NCI-H128 (cell line): ENCODE data around the gene SNTG2.

Source experiments
- DNase-seq: peaks from one replicate; lab custom pipeline; 2025; ENCODE audit not compliant: unreplicated experiment; lab: John Stamatoyannopoulos, UW

The SNTG2 gene

DNA sequence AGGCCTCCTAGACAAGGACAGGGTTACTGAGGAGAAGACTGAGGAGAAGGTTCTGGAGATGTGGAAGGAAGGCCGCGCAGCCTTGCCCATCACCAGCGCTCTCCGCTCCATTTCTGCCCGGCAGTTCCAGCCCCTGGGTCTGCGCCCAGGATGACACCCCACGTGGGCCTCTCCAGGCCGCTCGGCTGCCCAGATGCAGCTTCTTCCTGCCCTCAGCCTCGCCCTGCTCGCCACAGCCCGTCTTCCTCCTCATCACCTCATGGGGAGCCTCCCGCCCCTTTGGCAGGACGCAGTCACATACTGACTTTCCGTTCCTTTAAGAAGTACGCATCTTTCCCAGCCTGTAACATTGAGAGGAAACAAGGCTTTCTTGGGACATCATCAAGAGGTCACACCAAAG is 37.1 kb downstream of the SNTG2 start:
- no peak for DNase-seq

DNA sequence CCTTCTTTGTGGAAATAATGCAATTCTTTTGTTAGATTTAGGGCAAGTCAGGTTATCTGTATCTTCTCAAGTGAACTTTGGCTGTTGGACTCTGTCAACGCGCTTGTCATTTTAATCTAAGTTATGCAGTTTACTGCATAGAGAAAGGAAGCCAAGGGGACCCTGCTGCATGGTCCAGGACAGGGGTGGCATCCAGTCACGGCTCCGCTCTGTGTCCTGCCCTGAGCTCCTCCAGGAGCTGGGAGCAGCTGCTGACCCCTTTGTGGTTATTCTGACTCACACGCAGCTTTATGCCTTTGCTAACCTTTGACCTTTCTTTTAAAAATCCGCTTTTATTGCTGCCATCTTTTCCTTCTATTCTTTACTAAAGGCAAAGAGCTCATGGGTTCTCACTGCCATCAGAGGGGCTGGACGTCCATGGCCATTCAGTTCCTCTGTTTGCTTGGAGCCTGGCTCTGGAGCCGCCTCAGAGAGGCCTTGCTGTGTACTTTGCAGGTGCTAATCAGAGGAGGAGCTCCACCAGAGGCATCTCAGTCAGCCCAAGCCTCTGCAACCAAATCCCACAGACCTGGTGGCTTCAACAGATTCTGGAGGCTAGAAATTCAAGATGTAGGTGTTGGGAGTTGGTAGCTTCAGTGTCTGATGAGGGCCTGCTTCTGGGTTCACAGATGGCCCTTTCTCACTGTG is 39.3 kb downstream of the SNTG2 start:
- no peak for DNase-seq

GRCh38 chr2:990970-991369 is 40.3 kb downstream of the SNTG2 start:
- DNase-seq = no peak

GRCh38 chr2:1002350-1002749 is 51.7 kb downstream of the SNTG2 start:
- DNase-seq = no peak

GRCh38 chr2:1004398-1004797 is 53.7 kb downstream of the SNTG2 start:
- DNase-seq = no peak

- peak; percentile 23 for DNase-seq
These were observed 59.8 kb downstream of the SNTG2 start for GRCh38 chr2:1010415-1010930.

- no peak for DNase-seq
These were observed 60.4 kb downstream of the SNTG2 start for GRCh38 chr2:1011006-1011405.

- no peak for DNase-seq
These were observed 61.3 kb downstream of the SNTG2 start for GRCh38 chr2:1011985-1012384.

DNA sequence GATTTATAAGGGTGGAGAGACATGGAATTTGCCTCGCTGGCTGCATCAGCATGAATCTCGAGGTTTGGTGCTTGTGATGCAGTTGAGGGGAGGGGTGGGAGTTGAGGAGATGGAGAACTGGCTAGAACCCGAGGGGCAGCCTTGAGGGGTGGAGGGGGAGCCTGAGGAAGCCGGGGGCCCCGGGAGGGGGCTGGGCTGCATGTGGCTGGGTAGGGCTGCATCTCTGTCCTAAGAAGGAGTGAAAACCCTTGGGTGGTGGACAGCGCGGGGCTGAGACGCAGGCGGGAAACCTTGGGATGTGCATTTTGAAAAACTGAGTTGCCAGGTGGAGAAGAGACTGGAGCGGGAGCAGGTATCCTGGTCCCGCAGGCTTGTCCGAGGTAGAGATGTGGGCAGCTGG is 64.2 kb downstream of the SNTG2 start:
- DNase-seq = no peak

GRCh38 chr2:1016500-1016899 is 65.9 kb downstream of the SNTG2 start:
- no peak for DNase-seq

- DNase-seq = no peak
These were observed 67.2 kb downstream of the SNTG2 start for GRCh38 chr2:1017827-1018226.

DNA sequence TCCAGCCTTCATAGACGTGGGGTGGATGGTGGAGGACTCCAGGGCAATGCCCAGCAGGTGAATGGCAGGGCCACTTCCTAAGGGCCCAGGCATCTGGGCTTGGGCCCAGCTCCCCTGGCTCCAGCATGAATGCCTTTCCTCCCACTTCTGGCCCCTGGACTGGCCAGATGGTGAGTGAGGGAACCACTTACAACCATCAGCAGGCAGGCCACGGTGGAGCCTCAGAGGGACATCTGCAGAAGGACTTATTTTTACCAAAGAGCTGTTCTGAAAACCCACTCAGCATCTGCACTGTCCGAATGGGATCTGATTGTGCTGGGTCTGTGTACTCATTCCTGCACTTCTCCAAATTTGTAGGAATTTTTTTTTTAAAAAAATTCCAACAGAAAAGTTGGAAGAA is 69.6 kb downstream of the SNTG2 start:
- no peak for DNase-seq

- DNase-seq = no peak
These were observed 71.5 kb downstream of the SNTG2 start for GRCh38 chr2:1022178-1022577.

DNA sequence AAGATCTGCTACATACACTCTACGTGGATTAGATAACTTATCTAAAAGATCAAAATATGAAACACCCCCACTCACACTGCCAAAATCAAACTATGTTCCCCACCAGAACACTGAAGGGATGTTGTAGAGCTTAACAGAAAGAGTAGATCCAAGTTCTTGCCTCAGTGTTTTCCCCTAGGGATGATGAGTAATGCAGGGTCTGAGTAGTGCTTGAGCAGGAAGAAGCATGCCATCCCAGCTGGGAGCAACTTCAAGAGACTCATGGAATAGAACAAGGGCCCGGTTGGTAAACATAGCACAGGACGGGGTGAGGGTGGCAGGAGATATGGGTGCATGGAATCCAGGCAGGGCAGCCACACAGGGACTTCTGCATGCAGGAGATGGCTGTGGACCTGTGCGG is 74.3 kb downstream of the SNTG2 start:
- DNase-seq = no peak

DNA sequence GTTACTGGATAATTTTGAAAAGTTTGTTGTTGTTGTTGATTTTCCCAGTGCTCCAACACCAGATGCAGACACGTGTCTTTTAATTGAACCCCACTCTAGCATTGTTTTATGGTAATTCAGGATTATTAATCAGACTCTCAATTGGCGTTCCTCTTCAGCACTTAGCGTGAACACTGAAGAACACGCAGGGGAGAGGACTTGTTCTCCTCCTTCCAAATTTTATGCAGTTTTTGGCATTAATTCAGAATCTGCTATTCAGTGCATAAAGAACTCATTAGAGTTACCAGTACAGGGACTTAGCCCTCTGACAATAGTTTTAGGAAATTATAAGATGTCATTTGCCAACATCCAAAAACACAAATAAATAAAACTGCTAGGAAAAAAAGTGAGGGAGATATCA is 75.5 kb downstream of the SNTG2 start:
- DNase-seq = no peak

GRCh38 chr2:1028831-1029230 is 78.2 kb downstream of the SNTG2 start:
- DNase-seq = no peak

DNA sequence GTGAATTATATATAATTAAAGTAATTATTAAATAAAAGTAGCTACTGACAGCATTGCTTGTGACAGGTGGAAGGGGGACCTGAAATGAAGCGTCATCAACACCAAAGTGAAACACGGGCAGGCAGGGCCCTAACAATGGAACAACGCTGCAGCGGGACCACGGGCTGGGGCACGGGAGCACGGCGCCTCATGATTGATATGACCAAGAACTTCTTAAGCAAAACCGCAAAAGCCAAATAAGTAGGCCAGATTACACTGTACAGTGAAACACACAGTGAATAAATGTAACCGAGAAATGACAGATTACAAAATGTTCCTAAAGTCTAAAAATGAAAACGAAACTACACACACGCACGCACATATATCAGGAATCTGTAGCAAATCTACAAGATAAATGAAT is 81.4 kb downstream of the SNTG2 start:
- DNase-seq = no peak

DNA sequence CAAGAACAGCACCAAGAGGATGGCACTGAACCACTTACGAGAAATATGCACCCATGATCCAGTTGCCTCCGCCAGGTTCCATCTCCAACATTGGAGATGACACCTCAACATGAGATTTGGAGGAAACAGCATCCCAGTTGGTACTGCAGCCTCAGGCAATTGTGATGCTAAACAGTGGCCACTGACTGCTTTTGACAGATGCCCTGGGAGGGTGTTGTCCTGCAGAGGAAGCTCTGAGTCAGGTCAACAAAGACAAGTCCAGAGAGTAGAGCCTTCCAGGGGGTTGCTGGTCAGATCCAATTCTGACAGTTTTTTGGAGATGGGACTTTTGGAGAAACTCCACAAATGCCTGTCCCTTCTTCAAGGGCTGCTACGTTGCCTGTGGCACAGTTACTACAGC is 82.4 kb downstream of the SNTG2 start:
- no peak for DNase-seq

GRCh38 chr2:1037066-1037465 is 86.4 kb downstream of the SNTG2 start:
- DNase-seq = no peak

DNA sequence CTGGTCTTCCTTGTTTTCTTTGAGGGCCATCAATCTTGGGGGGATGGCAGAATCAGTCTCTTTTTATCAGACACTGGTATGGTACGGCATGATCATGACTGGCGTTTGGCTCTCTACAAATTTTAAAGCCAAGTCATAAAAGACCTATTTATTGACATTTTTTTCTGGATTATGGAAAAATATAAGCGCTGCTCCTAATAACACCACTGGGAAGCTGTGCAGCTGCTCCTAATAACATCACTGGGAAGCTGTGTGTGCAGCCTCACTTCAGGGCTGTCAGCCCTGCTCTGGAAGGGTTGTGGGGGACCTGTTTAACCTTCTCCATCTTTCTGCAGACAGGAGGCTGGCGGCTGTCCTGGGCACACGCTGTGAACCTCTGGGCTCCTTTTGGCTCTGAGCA is 88.9 kb downstream of the SNTG2 start:
- DNase-seq = no peak

GRCh38 chr2:1041012-1041805 is 90.6 kb downstream of the SNTG2 start:
- DNase-seq = no peak

GRCh38 chr2:1045109-1045508 is 94.5 kb downstream of the SNTG2 start:
- no peak for DNase-seq

GRCh38 chr2:1046067-1046466 is 95.4 kb downstream of the SNTG2 start:
- no peak for DNase-seq
